ENCODE results near the gene SUPT7L.

The SUPT7L gene

GRCh38 chr2:27647737-27648136, 15.7 kb downstream of the SUPT7L start:
- TF ChIP-seq EZH2phosphoT487 (IDR thresholded peaks at IDR 0.05; ENCODE audit: low read depth), result no peak
- TF ChIP-seq, protein P1, sequence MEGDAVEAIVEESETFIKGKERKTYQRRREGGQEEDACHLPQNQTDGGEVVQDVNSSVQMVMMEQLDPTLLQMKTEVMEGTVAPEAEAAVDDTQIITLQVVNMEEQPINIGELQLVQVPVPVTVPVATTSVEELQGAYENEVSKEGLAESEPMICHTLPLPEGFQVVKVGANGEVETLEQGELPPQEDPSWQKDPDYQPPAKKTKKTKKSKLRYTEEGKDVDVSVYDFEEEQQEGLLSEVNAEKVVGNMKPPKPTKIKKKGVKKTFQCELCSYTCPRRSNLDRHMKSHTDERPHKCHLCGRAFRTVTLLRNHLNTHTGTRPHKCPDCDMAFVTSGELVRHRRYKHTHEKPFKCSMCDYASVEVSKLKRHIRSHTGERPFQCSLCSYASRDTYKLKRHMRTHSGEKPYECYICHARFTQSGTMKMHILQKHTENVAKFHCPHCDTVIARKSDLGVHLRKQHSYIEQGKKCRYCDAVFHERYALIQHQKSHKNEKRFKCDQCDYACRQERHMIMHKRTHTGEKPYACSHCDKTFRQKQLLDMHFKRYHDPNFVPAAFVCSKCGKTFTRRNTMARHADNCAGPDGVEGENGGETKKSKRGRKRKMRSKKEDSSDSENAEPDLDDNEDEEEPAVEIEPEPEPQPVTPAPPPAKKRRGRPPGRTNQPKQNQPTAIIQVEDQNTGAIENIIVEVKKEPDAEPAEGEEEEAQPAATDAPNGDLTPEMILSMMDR (IDR thresholded peaks at IDR 0.05; ENCODE audit: low read depth, low read length), result no peak
- no peak overlapping the region for H3K4me2 ChIP-seq (ENCODE audit: low read length)
- H3K27me3 ChIP-seq (ENCODE audit: low read depth, low read length), result no peaks in the 10 kb centered on the region
- H3K79me2 ChIP-seq (ENCODE audit: low read length), result no peaks in the 10 kb centered on the region
- no peak overlapping the region for H3K9ac ChIP-seq (ENCODE audit: low read length)
- no peak overlapping the region for H2AFZ ChIP-seq (ENCODE audit: low read depth, low read length)
- peaks cover 35% of the 10 kb centered on the region for H3K36me3 ChIP-seq (replicated peaks; ENCODE audit: low read depth, low read length)
- no peak overlapping the region for H3K27ac ChIP-seq (ENCODE audit: low read length)
- no peaks in the 10 kb centered on the region for H3K9me3 ChIP-seq (ENCODE audit: insufficient read depth, low read length)
- H3K4me3 ChIP-seq (ENCODE audit: low read length), result no peak overlapping the region
- no peaks in the 10 kb centered on the region for H4K20me1 ChIP-seq (ENCODE audit: insufficient read depth, low read length)
- H3K4me1 ChIP-seq (ENCODE audit: low read length), result no peaks in the 10 kb centered on the region

DNA sequence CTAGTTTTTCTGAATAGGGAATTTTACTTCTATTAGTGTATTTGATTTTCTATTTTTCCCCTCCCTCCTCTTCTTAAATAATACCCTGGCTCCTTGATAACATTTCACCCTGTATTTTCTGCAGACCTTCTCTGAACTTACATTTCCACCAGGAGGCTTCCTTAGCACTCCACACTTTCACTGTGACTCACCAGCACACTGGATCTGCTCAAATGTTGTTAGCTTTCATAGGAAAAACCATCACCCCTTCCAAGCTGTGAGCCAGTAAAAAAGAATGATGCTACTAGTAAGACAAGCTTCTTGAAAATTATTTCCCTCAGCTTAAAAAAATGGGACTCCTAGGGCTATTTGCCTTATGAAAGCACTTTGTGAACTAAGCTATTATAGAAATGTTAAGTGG, 16.1 kb downstream of the SUPT7L start:
- no peaks in the 10 kb centered on the region for H3K79me2 ChIP-seq (ENCODE audit: low read length)
- H2AFZ ChIP-seq (ENCODE audit: low read depth, low read length), result no peak overlapping the region
- H4K20me1 ChIP-seq (ENCODE audit: insufficient read depth, low read length), result no peaks in the 10 kb centered on the region
- H3K27me3 ChIP-seq (ENCODE audit: low read depth, low read length), result no peaks in the 10 kb centered on the region
- no peaks in the 10 kb centered on the region for H3K9me3 ChIP-seq (ENCODE audit: insufficient read depth, low read length)
- TF ChIP-seq, protein P1 (IDR thresholded peaks at IDR 0.05; ENCODE audit: low read depth, low read length), result no peak
- TF ChIP-seq EZH2phosphoT487 (IDR thresholded peaks at IDR 0.05; ENCODE audit: low read depth), result no peak
- no peak overlapping the region for H3K9ac ChIP-seq (ENCODE audit: low read length)
- no peaks in the 10 kb centered on the region for H3K4me1 ChIP-seq (ENCODE audit: low read length)
- no peak overlapping the region for H3K4me2 ChIP-seq (ENCODE audit: low read length)
- H3K27ac ChIP-seq (ENCODE audit: low read length), result no peak overlapping the region
- peaks cover 32% of the 10 kb centered on the region for H3K36me3 ChIP-seq (replicated peaks; ENCODE audit: low read depth, low read length)
- no peak overlapping the region for H3K4me3 ChIP-seq (ENCODE audit: low read length)

DNA sequence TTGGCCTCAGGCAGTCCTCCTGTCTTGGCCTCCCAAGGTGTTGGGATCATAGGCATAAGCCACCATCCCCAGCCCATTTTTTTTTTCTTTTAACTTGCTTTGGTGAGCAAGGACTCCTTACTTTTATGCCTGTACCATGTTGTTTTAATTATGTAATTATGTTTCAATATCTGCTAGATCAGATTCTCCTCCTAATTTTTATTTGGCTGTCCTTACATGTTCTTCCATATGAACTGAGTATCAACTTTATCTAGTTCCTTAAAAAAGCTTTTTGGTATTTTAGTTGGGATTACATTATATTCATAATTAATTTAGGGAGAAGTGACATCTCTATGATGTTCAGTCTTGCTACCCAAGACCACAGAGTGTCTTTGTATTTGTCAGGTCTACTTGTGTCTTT, 18.2 kb downstream of the SUPT7L start:
- H3K4me3 ChIP-seq (ENCODE audit: low read length), result no peak overlapping the region
- H3K4me2 ChIP-seq (ENCODE audit: low read length), result no peak overlapping the region
- no peak overlapping the region for H3K27ac ChIP-seq (ENCODE audit: low read length)
- H3K79me2 ChIP-seq (ENCODE audit: low read length), result no peaks in the 10 kb centered on the region
- H4K20me1 ChIP-seq (ENCODE audit: insufficient read depth, low read length), result no peaks in the 10 kb centered on the region
- no peaks in the 10 kb centered on the region for H3K4me1 ChIP-seq (ENCODE audit: low read length)
- peaks cover 18% of the 10 kb centered on the region for H3K36me3 ChIP-seq (replicated peaks; ENCODE audit: low read depth, low read length)
- H3K9me3 ChIP-seq (ENCODE audit: insufficient read depth, low read length), result no peaks in the 10 kb centered on the region
- H2AFZ ChIP-seq (ENCODE audit: low read depth, low read length), result no peak overlapping the region
- H3K9ac ChIP-seq (ENCODE audit: low read length), result no peak overlapping the region
- no peaks in the 10 kb centered on the region for H3K27me3 ChIP-seq (ENCODE audit: low read depth, low read length)
- TF ChIP-seq EZH2phosphoT487 (IDR thresholded peaks at IDR 0.05; ENCODE audit: low read depth), result no peak
- TF ChIP-seq, protein P1 (IDR thresholded peaks at IDR 0.05; ENCODE audit: low read depth, low read length), result no peak

- no peak for TF ChIP-seq EZH2phosphoT487 (IDR thresholded peaks at IDR 0.05; ENCODE audit: low read depth)
- TF ChIP-seq, protein P1 (IDR thresholded peaks at IDR 0.05; ENCODE audit: low read depth, low read length), result no peak
- no peaks in the 10 kb centered on the region for H3K9me3 ChIP-seq (ENCODE audit: insufficient read depth, low read length)
- peaks cover 3% of the 10 kb centered on the region for H3K36me3 ChIP-seq (replicated peaks; ENCODE audit: low read depth, low read length)
These were observed 22.6 kb downstream of the SUPT7L start for GRCh38 chr2:27640722-27641245.

More at GRCh38 chr2:27640722-27641245, 22.6 kb downstream of the SUPT7L start:
- H3K27ac ChIP-seq (ENCODE audit: low read length), result no peak overlapping the region
- no peaks in the 10 kb centered on the region for H3K27me3 ChIP-seq (ENCODE audit: low read depth, low read length)
- H3K4me1 ChIP-seq (ENCODE audit: low read length), result no peaks in the 10 kb centered on the region
- H2AFZ ChIP-seq (ENCODE audit: low read depth, low read length), result no peak overlapping the region
- H3K4me3 ChIP-seq (ENCODE audit: low read length), result no peak overlapping the region
- H4K20me1 ChIP-seq (ENCODE audit: insufficient read depth, low read length), result no peaks in the 10 kb centered on the region
- no peaks in the 10 kb centered on the region for H3K79me2 ChIP-seq (ENCODE audit: low read length)
- H3K4me2 ChIP-seq (ENCODE audit: low read length), result no peak overlapping the region
- H3K9ac ChIP-seq (ENCODE audit: low read length), result no peak overlapping the region
